Measurements from ENCODE around the gene SFT2D3. TPM values are rescaled to one million over a fixed set of nuclear protein-coding genes. Genes with fewer than 3 reads are reported as not detected.

SFT2D3 gene
- total and polyA plus RNA-seq, 2 donors (not counting 1 experiment from before 2014, with no cell fraction given): 3.5 to 14.2 TPM

- Histone ChIP-seq H3K4me2 (replicated peaks; ENCODE audit: low read depth, low read length, poor library complexity, severe bottlenecking) (no peak overlapping the region), H2AFZ (ENCODE audit: insufficient read depth, low read depth, low read length, poor library complexity, severe bottlenecking) (no peak overlapping the region), H3K27me3 (replicated peaks in 1 of 4; ENCODE audit: control extremely low read depth in 1 of 4, control insufficient read depth in 3 of 4, insufficient read depth in 4 of 4, low read length in 3 of 4) (peaks cover 0 to 24% (median 11%) of the 10 kb centered on the region in 4 experiments), H4K20me1 (ENCODE audit: control insufficient read depth, insufficient read depth, low read length, poor library complexity, severe bottlenecking) (no peaks in the 10 kb centered on the region), H3K9ac (ENCODE audit: low read length) (no peak overlapping the region), H3K79me2 (ENCODE audit: control insufficient read depth, insufficient read depth, low read length) (no peaks in the 10 kb centered on the region), H3K36me3 (replicated peaks in 1 of 2; ENCODE audit: control extremely low read depth in 1 of 2, control insufficient read depth in 1 of 2, extremely low read depth in 1 of 2, insufficient read depth in 2 of 2, low read length in 1 of 2) (no peaks in the 10 kb centered on the region), H3K27ac (ENCODE audit: low read length in 2 of 2) (no peak overlapping the region), H3K9me3 (ENCODE audit: control extremely low read depth in 1 of 3, control insufficient read depth in 2 of 3, insufficient read depth in 1 of 3, low read length in 2 of 3) (peaks cover 0 to 18% (median 0%) of the 10 kb centered on the region in 3 donors), H3K4me1 (ENCODE audit: control insufficient read depth in 2 of 2, insufficient read depth in 2 of 2, low read length in 2 of 2) (peaks cover 0 to 10% of the 10 kb centered on the region in 2 donors), H3K4me3 (ENCODE audit: control extremely low read depth in 1 of 5, extremely low read depth in 1 of 5, insufficient read depth in 1 of 5, low read depth in 2 of 5, low read length in 4 of 5) (no peak overlapping the region)
- no peak overlapping the region for H3K27ac Mint-ChIP-seq
- H3K27me3 Mint-ChIP-seq: peaks cover 26% of the 10 kb centered on the region
- POLR2A ChIA-PET: interaction anchor here (0.7 kb wide), 1 partner anchor 45 kb away, joined by 3 read pairs; no protein-coding TSS in a partner anchor
- TF ChIP-seq, protein P1, sequence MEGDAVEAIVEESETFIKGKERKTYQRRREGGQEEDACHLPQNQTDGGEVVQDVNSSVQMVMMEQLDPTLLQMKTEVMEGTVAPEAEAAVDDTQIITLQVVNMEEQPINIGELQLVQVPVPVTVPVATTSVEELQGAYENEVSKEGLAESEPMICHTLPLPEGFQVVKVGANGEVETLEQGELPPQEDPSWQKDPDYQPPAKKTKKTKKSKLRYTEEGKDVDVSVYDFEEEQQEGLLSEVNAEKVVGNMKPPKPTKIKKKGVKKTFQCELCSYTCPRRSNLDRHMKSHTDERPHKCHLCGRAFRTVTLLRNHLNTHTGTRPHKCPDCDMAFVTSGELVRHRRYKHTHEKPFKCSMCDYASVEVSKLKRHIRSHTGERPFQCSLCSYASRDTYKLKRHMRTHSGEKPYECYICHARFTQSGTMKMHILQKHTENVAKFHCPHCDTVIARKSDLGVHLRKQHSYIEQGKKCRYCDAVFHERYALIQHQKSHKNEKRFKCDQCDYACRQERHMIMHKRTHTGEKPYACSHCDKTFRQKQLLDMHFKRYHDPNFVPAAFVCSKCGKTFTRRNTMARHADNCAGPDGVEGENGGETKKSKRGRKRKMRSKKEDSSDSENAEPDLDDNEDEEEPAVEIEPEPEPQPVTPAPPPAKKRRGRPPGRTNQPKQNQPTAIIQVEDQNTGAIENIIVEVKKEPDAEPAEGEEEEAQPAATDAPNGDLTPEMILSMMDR (IDR thresholded peaks at IDR 0.05): no peak
- TF ChIP-seq EZH2 (IDR thresholded peaks at IDR 0.05; ENCODE audit: borderline replicate concordance, insufficient read depth, low read depth, low read length, poor library complexity, severe bottlenecking): no peak
- ATAC-seq (ENCODE audit: low read depth) (no peak), DNase-seq (no peak)
- intact Hi-C loops (cut with micrococcal nuclease): no loop called here
- whole genome bisulfite sequencing (ENCODE audit: insufficient coverage): 79% methylated on average over 12 of the region's 14 CpGs
- H3K4me1 Mint-ChIP-seq: peaks cover 9% of the 10 kb centered on the region
- CTCF ChIA-PET: interaction anchor here (1.4 kb wide), 1 partner anchor 68 kb away, joined by 5 read pairs; no protein-coding TSS in a partner anchor
- H3K9me3 Mint-ChIP-seq (ENCODE audit: insufficient read depth): no peaks in the 10 kb centered on the region
- H3K4me3 Mint-ChIP-seq: no peak overlapping the region
These were observed 41.6 kb upstream of the SFT2D3 start for GRCh38 chr2:127659408-127660290.

DNA sequence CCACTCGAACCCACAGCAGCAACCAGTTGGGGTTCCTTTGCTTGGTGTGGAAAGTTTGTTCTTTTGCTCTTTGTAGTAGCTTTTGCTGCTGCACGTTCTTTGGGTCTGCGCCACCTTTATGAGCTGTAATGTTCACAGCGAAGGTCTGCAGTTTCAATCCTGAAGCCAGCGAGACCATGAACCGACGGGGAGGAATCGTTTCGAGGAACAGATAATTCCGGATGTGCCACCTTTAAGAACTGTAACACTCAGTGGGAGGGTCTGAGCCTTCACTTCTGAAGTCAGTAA is 41.1 kb upstream of the SFT2D3 start:
- Histone ChIP-seq H3K9ac (ENCODE audit: low read length) (no peak overlapping the region), H3K4me3 (ENCODE audit: control extremely low read depth in 1 of 5, extremely low read depth in 1 of 5, insufficient read depth in 1 of 5, low read depth in 2 of 5, low read length in 4 of 5) (no peak overlapping the region), H3K4me1 (ENCODE audit: control insufficient read depth in 2 of 2, insufficient read depth in 2 of 2, low read length in 2 of 2) (peaks cover 0 to 10% of the 10 kb centered on the region in 2 donors), H3K9me3 (ENCODE audit: control extremely low read depth in 1 of 3, control insufficient read depth in 2 of 3, insufficient read depth in 1 of 3, low read length in 2 of 3) (peaks cover 0 to 20% (median 0%) of the 10 kb centered on the region in 3 donors), H3K79me2 (ENCODE audit: control insufficient read depth, insufficient read depth, low read length) (no peaks in the 10 kb centered on the region), H3K27ac (ENCODE audit: low read length in 2 of 2) (no peak overlapping the region), H3K36me3 (replicated peaks in 1 of 2; ENCODE audit: control extremely low read depth in 1 of 2, control insufficient read depth in 1 of 2, extremely low read depth in 1 of 2, insufficient read depth in 2 of 2, low read length in 1 of 2) (no peaks in the 10 kb centered on the region), H3K4me2 (replicated peaks; ENCODE audit: low read depth, low read length, poor library complexity, severe bottlenecking) (no peak overlapping the region), H4K20me1 (ENCODE audit: control insufficient read depth, insufficient read depth, low read length, poor library complexity, severe bottlenecking) (no peaks in the 10 kb centered on the region), H3K27me3 (replicated peaks in 1 of 4; ENCODE audit: control extremely low read depth in 1 of 4, control insufficient read depth in 3 of 4, insufficient read depth in 4 of 4, low read length in 3 of 4) (peaks cover 0 to 30% (median 14%) of the 10 kb centered on the region in 4 experiments), H2AFZ (ENCODE audit: insufficient read depth, low read depth, low read length, poor library complexity, severe bottlenecking) (no peak overlapping the region)
- Mint-ChIP-seq H3K27ac (no peak overlapping the region), H3K4me3 (no peak overlapping the region), H3K4me1 (peaks cover 9% of the 10 kb centered on the region), H3K27me3 (peaks cover 31% of the 10 kb centered on the region), H3K9me3 (ENCODE audit: insufficient read depth) (no peaks in the 10 kb centered on the region)
- ChIA-PET CTCF (interaction anchor here (1.4 kb wide), 1 partner anchor 69 kb away, joined by 5 read pairs; no protein-coding TSS in a partner anchor), POLR2A (interaction anchor here (0.7 kb wide), 1 partner anchor 44 kb away, joined by 3 read pairs; no protein-coding TSS in a partner anchor)
- no peak for ATAC-seq (ENCODE audit: low read depth)
- intact Hi-C loops (cut with micrococcal nuclease): no loop called here
- TF ChIP-seq EZH2 (IDR thresholded peaks at IDR 0.05; ENCODE audit: borderline replicate concordance, insufficient read depth, low read depth, low read length, poor library complexity, severe bottlenecking): no peak
- TF ChIP-seq, protein P1 (IDR thresholded peaks at IDR 0.05): no peak
- WGBS (ENCODE audit: insufficient coverage): 95% methylated on average over 10 of the region's 10 CpGs
- DNase-seq: no peak
